HEK293 (cell line): ENCODE data around the gene COL18A1.

Source experiments
- CTCF ChIA-PET: fragments of 350-600 bp; formaldehyde crosslinking; extraction: SDS; loops from one replicate; lab custom pipeline; 2021; ENCODE audit warnings: antibody characterized with exemption; lab: Yijun Ruan, JAX
- POLR2A ChIA-PET: fragments of 300-600 bp; formaldehyde crosslinking; extraction: SDS; loops from one replicate; lab custom pipeline; 2020; ENCODE audit warnings: antibody characterized with exemption, inconsistent platforms; lab: Yijun Ruan, JAX
- H3K27ac ChIP-seq: fragments of 200-500 bp; sonication (Bioruptor generic); 2 replicates; pipeline ENCODE4 v1.5.1; 2014; ENCODE audit warnings: low read depth, low read length, control low read depth, inconsistent platforms; ENCODE audit errors: extremely low read depth
- H3K36me3 ChIP-seq, 2 experiments: fragments of 200-500 bp in 1 of 2; sonication (Bioruptor generic) in 1 of 2; 1 replicate in 1 of 2; 2 replicates in 1 of 2; pipeline ENCODE4 v1.5.1; 2014 to 2017; ENCODE audit warnings: inconsistent platforms in 2 of 2, low read length in 2 of 2; ENCODE audit not compliant: control insufficient read depth in 2 of 2, insufficient read depth in 1 of 2
- H3K4me1 ChIP-seq: fragments of 200-500 bp; sonication (Bioruptor generic); 2 replicates; pipeline ENCODE4 v1.5.1; 2014; ENCODE audit warnings: mild to moderate bottlenecking, low read length, inconsistent platforms; ENCODE audit not compliant: control insufficient read depth, insufficient read depth
- H3K4me3 ChIP-seq: 2 replicates; pipeline ENCODE4 v1.5.1; 2011; ENCODE audit warnings: low read depth, mild to moderate bottlenecking, control low read depth, low read length, moderate library complexity
- H3K9me3 ChIP-seq: fragments of 200-500 bp; sonication (Bioruptor generic); 2 replicates; pipeline ENCODE4 v1.5.1; 2014; ENCODE audit warnings: low read depth, low read length, inconsistent platforms; ENCODE audit not compliant: control insufficient read depth, insufficient read depth
- FEZF1 ChIP-seq: fragments of 450-650 bp; formaldehyde crosslinking; IDR thresholded peaks from 2 replicates; pipeline ENCODE4 v1.5.1; 2016; ENCODE audit warnings: missing biosample characterization, missing genetic modification characterization
- GLI2 ChIP-seq: fragments of 450-650 bp; formaldehyde crosslinking; IDR thresholded peaks from 2 replicates; pipeline ENCODE4; 2017; ENCODE audit warnings: missing biosample characterization, missing genetic modification characterization, low read depth, borderline replicate concordance
- GLIS1 ChIP-seq: fragments of 450-650 bp; formaldehyde crosslinking; IDR thresholded peaks from 2 replicates; pipeline ENCODE4 v1.5.1; 2016; ENCODE audit warnings: missing biosample characterization, missing genetic modification characterization
- KLF16 ChIP-seq: fragments of 450-650 bp; formaldehyde crosslinking; IDR thresholded peaks from 2 replicates; pipeline ENCODE4 v1.5.1; 2017; ENCODE audit warnings: missing biosample characterization, missing genetic modification characterization
- REPIN1 ChIP-seq: fragments of 450-650 bp; formaldehyde crosslinking; IDR thresholded peaks from 2 replicates; pipeline ENCODE4 v1.5.1; 2017; ENCODE audit warnings: missing biosample characterization, missing genetic modification characterization, low read depth
- SETDB1 ChIP-seq: IDR thresholded peaks from one replicate; pipeline ENCODE4 v1.6.1; 2017; ENCODE audit warnings: mild to moderate bottlenecking, low read length, moderate library complexity, mixed read lengths; ENCODE audit not compliant: insufficient read length
- TRIM28 ChIP-seq: IDR thresholded peaks from 2 replicates; pipeline ENCODE4 v1.6.1; 2011; ENCODE audit warnings: low read length, control low read depth, borderline replicate concordance
- YY2 ChIP-seq: fragments of 450-650 bp; formaldehyde crosslinking; IDR thresholded peaks from 2 replicates; pipeline ENCODE4 v1.5.1; 2016; ENCODE audit warnings: missing biosample characterization, missing genetic modification characterization
- ZNF114 ChIP-seq: fragments of 450-650 bp; formaldehyde crosslinking; IDR thresholded peaks from 2 replicates; pipeline ENCODE4 v1.5.0; 2017; ENCODE audit warnings: missing biosample characterization, missing genetic modification characterization
- ZNF274 ChIP-seq, 2 experiments: fragments of 200-500 bp in 1 of 2; fragments of 450-650 bp in 1 of 2; sonication (Bioruptor generic) in 1 of 2; formaldehyde crosslinking in 1 of 2; IDR thresholded peaks; 2 replicates each; pipeline versions ENCODE4 v1.5.1 to v1.6.1; 2014 to 2016; ENCODE audit warnings: borderline replicate concordance in 1 of 2, inconsistent platforms in 1 of 2, low read length in 1 of 2, missing biosample characterization in 1 of 2, missing genetic modification characterization in 1 of 2
- ZNF350 ChIP-seq: fragments of 450-650 bp; formaldehyde crosslinking; IDR thresholded peaks from 2 replicates; pipeline ENCODE4 v1.5.0; 2017; ENCODE audit warnings: missing biosample characterization, mild to moderate bottlenecking, missing genetic modification characterization
- ZNF433 ChIP-seq: fragments of 450-650 bp; formaldehyde crosslinking; IDR thresholded peaks from 2 replicates; pipeline ENCODE4 v1.5.1; 2016; ENCODE audit warnings: missing biosample characterization, missing genetic modification characterization, low read depth
- TF ChIP-seq, protein P1 (sequence below): fragments of 450-650 bp; formaldehyde crosslinking; conservative IDR thresholded peaks from 2 replicates; pipeline ENCODE4 v1.5.1; 2016; ENCODE audit warnings: low read depth, missing biosample characterization, missing genetic modification characterization

Gene COL18A1

DNA sequence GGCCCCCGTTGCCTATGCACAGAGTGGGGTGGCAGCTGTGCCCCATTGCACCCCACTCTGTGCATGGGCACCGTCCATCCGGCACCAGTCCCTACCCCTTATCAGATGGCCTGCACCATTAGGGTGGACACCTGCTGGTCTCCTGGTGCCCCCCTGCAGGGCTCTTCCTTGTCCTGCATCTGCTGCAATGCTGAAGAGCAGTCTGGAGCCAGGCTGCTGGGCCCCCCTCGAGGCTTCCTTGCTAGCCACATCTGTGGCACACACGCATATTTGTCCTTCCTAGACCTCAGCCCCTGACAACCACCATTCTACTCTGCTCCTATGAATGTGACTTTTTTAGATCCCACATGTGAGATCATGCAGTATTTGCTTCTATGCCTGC, 56.4 kb downstream of the COL18A1 start:
- Histone ChIP-seq H3K4me3 (no peak overlapping the region), H3K9me3 (no peaks in the 10 kb centered on the region; the same call in 1 of the 2 replicates), H3K4me1 (no peaks in the 10 kb centered on the region), H3K27ac (no peak overlapping the region), H3K36me3 (peaks cover 0 to 7% of the 10 kb centered on the region in 2 experiments; a peak in 2 of 3 replicates)
- POLR2A ChIA-PET: no interaction called here
- TF ChIP-seq ZNF114 (no peak), KLF16 (tag by site-specific recombination) (no peak)
- CTCF ChIA-PET: interaction anchor here (0.6 to 1.4 kb wide), 4 partner anchors 17 to 324 kb away, joined by 3 to 4 read pairs (median 4); no protein-coding TSS in a partner anchor

DNA sequence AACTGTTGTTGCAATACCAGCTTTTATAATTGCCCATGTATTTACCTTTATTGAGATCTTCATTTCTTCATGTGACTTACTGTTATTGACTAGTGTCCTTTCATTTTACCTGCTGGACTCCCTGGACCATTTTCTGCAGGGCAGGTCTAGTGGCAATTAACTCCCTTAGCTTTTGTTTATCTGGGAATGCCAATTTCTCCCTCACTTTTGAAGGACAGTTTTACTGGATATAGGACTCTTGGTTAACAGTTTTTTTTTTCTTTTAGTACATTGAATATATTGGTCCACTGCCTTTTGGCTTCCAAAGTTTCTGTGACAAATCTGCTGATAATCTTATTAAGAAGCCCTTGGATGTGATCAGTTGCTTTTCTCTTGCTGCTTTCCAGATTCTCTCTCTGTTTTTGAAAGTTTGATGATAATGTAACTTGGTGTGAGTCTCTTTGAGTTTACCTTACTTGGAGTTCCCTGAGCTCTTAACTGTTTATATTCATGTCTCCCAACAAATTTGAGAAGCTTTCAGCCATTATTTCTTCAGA, 56.9 kb downstream of the COL18A1 start:
- no peaks in the 10 kb centered on the region; the same call in 1 of the 2 replicates for H3K9me3 ChIP-seq
- H3K27ac ChIP-seq: no peak overlapping the region
- CTCF ChIA-PET: interaction anchor here (0.6 to 1.6 kb wide), 6 partner anchors 16 to 325 kb away, joined by 3 to 9 read pairs (median 4); no protein-coding TSS in a partner anchor
- no peak overlapping the region for H3K4me3 ChIP-seq
- peaks cover 0 to 7% of the 10 kb centered on the region in 2 experiments; a peak in 2 of 3 replicates for H3K36me3 ChIP-seq
- TF ChIP-seq GLI2 (tag by site-specific recombination) (no peak), ZNF350 (tag by site-specific recombination) (no peak), SETDB1 (peak; percentile 93), ZNF274 (IDR thresholded peaks at IDR 0.05; ENCODE audit: low read length) (no peak), ZNF274 (tag by site-specific recombination; IDR thresholded peaks at IDR 0.05; ENCODE audit: borderline replicate concordance) (no peak), YY2 (tag by site-specific recombination) (no peak), TRIM28 (peak; percentile 72; the same call in 1 of the 2 replicates)
- TF ChIP-seq, protein P1, sequence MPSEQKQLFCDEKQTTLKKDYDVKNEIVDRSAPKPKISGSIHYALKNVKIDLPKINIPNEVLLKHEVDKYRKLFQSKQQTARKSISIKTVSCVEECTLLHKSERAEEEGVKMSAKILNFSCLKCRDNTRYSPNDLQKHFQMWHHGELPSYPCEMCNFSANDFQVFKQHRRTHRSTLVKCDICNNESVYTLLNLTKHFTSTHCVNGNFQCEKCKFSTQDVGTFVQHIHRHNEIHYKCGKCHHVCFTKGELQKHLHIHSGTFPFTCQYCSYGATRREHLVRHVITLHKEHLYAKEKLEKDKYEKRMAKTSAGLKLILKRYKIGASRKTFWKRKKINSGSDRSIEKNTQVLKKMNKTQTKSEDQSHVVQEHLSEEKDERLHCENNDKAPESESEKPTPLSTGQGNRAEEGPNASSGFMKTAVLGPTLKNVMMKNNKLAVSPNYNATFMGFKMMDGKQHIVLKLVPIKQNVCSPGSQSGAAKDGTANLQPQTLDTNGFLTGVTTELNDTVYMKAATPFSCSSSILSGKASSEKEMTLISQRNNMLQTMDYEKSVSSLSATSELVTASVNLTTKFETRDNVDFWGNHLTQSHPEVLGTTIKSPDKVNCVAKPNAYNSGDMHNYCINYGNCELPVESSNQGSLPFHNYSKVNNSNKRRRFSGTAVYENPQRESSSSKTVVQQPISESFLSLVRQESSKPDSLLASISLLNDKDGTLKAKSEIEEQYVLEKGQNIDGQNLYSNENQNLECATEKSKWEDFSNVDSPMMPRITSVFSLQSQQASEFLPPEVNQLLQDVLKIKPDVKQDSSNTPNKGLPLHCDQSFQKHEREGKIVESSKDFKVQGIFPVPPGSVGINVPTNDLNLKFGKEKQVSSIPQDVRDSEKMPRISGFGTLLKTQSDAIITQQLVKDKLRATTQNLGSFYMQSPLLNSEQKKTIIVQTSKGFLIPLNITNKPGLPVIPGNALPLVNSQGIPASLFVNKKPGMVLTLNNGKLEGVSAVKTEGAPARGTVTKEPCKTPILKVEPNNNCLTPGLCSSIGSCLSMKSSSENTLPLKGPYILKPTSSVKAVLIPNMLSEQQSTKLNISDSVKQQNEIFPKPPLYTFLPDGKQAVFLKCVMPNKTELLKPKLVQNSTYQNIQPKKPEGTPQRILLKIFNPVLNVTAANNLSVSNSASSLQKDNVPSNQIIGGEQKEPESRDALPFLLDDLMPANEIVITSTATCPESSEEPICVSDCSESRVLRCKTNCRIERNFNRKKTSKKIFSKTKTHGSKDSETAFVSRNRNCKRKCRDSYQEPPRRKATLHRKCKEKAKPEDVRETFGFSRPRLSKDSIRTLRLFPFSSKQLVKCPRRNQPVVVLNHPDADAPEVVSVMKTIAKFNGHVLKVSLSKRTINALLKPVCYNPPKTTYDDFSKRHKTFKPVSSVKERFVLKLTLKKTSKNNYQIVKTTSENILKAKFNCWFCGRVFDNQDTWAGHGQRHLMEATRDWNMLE: no peak
- POLR2A ChIA-PET: no interaction called here
- no peaks in the 10 kb centered on the region for H3K4me1 ChIP-seq

DNA sequence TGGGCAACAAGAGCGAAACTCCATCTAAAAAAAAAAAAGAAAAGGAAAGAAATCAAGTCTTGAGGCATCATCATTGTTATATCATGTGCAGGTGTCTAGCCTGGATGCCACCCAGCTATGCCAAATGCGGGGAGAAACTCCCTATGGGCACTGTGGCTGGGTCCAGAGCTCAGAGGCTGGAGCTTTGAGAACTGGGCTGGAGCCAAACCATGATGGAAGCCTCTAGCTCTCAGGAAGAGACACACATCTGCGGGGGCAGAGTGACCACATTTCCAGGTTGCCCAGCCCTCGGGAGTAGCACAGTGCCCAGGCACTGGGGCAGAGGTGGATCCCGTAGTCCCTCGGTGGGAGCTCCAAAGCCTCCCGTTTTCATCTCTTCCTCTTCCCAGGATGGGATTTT, 58.9 kb downstream of the COL18A1 start:
- H3K27ac ChIP-seq: no peak overlapping the region
- no peaks in the 10 kb centered on the region; the same call in 1 of the 2 replicates for H3K9me3 ChIP-seq
- H3K36me3 ChIP-seq: peaks cover 0 to 10% of the 10 kb centered on the region in 2 experiments; a peak in 2 of 3 replicates
- TF ChIP-seq ZNF433 (tag by site-specific recombination) (no peak), GLIS1 (no peak), FEZF1 (tag by site-specific recombination) (no peak), ZNF114 (no peak), REPIN1 (tag by site-specific recombination) (no peak)
- TF ChIP-seq, all 188 proteins: peak for 0
- ChIA-PET CTCF (interaction anchor here (2.0 kb wide), 1 partner anchor 14 kb away, joined by 8 read pairs; no protein-coding TSS in a partner anchor), POLR2A (no interaction called here)
- H3K4me1 ChIP-seq: no peaks in the 10 kb centered on the region
- H3K4me3 ChIP-seq: no peak overlapping the region
